ENCODE results near the gene COMMD2.

COMMD2 gene

GRCh38 chr3:149752051-149752787, at the start of gene COMMD2:
Gene COMMD2, minus strand, starts transcription at chr3:149752489. Its CDS starts 45 bp downstream, at chr3:149752444.
- peak; percentile 89 for DNase-seq (ENCODE audit: low read depth)
- TF ChIP-seq, protein P1, sequence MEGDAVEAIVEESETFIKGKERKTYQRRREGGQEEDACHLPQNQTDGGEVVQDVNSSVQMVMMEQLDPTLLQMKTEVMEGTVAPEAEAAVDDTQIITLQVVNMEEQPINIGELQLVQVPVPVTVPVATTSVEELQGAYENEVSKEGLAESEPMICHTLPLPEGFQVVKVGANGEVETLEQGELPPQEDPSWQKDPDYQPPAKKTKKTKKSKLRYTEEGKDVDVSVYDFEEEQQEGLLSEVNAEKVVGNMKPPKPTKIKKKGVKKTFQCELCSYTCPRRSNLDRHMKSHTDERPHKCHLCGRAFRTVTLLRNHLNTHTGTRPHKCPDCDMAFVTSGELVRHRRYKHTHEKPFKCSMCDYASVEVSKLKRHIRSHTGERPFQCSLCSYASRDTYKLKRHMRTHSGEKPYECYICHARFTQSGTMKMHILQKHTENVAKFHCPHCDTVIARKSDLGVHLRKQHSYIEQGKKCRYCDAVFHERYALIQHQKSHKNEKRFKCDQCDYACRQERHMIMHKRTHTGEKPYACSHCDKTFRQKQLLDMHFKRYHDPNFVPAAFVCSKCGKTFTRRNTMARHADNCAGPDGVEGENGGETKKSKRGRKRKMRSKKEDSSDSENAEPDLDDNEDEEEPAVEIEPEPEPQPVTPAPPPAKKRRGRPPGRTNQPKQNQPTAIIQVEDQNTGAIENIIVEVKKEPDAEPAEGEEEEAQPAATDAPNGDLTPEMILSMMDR (IDR thresholded peaks at IDR 0.05; ENCODE audit: low read depth, low read length, missing control alignments): peak; percentile 38
- peak within 1 kb of the TSS; percentile 97 for H3K4me3 ChIP-seq (ENCODE audit: low read depth, low read length)

DNA sequence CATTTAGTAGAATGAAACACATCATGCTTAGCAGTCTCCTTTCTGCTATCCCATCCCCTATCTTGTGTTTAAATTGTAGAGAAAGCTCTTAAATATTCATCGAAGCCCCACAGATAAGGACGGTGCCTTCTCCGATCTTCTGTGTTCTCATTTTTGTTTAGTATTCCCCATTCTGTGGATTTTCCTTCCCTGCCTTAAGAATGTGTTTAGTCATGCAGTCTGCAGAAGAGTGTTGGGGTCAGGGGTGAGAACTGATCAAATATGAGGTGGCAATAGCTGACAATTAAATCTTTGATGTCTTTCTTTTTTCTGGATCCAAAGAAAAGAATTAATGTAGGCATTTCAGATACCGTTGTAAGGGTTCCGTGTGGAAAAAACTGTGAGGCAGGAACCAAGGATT, 49.4 kb upstream of the COMMD2 start:
- TF ChIP-seq, protein P1 (IDR thresholded peaks at IDR 0.05; ENCODE audit: low read depth, low read length, missing control alignments): no peak
- DNase-seq (ENCODE audit: low read depth): no peak
- no peak overlapping the region for H3K4me3 ChIP-seq (ENCODE audit: low read depth, low read length)

- DNase-seq (ENCODE audit: low read depth): no peak
- TF ChIP-seq, protein P1 (IDR thresholded peaks at IDR 0.05; ENCODE audit: low read depth, low read length, missing control alignments): no peak
- no peak overlapping the region for H3K4me3 ChIP-seq (ENCODE audit: low read depth, low read length)
Measured at GRCh38 chr3:149801195-149801594, 48.9 kb upstream of the COMMD2 start.

DNA sequence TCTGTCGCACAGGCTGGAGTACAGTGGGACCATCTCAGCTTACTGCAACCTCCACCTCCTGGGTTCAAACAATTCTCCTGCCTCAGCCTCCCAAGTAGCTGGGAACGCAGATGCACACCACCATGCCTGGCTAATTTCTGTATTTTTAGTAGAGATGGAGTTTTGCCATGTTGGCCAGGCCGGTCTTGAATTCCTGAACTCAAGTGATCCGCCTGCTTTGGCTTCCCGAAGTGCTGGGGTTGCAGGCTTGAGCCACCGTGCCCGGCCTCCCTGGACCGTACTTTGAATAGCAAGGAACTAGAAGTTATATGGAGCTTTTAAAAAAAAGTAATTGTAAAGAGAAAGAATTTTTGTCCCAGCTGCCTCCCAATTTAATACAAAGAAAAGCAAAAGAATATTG, 48.4 kb upstream of the COMMD2 start:
- no peak for DNase-seq (ENCODE audit: low read depth)
- no peak overlapping the region for H3K4me3 ChIP-seq (ENCODE audit: low read depth, low read length)
- TF ChIP-seq, protein P1 (IDR thresholded peaks at IDR 0.05; ENCODE audit: low read depth, low read length, missing control alignments): no peak

GRCh38 chr3:149796026-149796425, 43.7 kb upstream of the COMMD2 start:
- no peak for DNase-seq (ENCODE audit: low read depth)
- H3K4me3 ChIP-seq (ENCODE audit: low read depth, low read length): no peak overlapping the region

DNA sequence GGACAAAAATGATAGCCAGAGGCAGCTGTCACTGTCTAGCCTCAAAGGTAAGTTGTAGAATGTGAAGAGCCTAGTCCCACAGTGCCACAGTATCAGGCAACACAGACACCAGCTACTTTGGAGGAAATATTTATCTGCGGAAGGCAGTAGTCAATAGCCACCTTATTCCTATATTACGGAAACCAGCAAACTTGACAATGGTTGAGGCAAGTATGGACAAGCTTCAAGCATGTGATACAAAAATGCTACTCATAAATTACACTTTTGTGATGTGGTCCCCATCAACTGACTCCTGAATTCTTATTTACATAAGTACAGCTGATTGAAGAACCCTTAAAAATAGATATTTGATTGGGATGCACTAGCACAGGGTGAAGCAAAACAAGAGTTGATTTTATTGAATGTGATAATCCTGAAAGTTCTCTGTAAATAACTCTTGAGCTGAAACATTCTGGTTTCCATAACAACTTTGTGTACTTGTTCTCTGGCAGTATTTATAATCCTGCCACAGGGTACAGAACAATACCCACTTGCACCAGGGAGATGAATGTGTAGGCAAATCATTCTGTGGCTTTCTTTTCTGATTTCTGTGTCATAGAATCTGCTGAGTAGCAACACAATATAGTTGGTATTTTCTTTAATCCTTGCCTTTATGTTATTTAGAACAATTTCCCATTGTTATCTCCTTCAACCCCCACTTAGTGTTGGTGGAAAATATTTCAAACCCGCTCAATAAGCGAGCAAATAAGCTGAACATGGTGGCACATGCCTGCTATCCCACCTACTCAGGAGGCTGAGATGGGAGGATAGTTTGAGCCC, 40.4 kb upstream of the COMMD2 start, which contains the start of gene ANKUB1:
TSS of gene ANKUB1 (minus strand) at position 103 of the 819 bp plus-strand sequence. CDS start 188 bp downstream, outside the sequence.
- H3K4me3 ChIP-seq (ENCODE audit: low read depth, low read length): no peak within 1 kb of the TSS
- no peak for DNase-seq (ENCODE audit: low read depth)
- TF ChIP-seq, protein P1 (IDR thresholded peaks at IDR 0.05; ENCODE audit: low read depth, low read length, missing control alignments): no peak

More at GRCh38 chr3:149796026-149796425, 43.7 kb upstream of the COMMD2 start:
- TF ChIP-seq, protein P1 (IDR thresholded peaks at IDR 0.05; ENCODE audit: low read depth, low read length, missing control alignments): no peak

Data from GM12864 (cell line).